GM19452 (cell line): Measurements from ENCODE around the gene STIL.
"Not testable (repeated sequence)": the region's sequence is repeated elsewhere in the genome, so short reads cannot be mapped to it uniquely, and the experiment has no call there.

Source experiments
- ATAC-seq: cut with Tn5 transposase; IDR thresholded peaks from one replicate; pipeline ENCODE4 v1.9.1; 2021; ENCODE audit not compliant: unreplicated experiment

Gene STIL

DNA sequence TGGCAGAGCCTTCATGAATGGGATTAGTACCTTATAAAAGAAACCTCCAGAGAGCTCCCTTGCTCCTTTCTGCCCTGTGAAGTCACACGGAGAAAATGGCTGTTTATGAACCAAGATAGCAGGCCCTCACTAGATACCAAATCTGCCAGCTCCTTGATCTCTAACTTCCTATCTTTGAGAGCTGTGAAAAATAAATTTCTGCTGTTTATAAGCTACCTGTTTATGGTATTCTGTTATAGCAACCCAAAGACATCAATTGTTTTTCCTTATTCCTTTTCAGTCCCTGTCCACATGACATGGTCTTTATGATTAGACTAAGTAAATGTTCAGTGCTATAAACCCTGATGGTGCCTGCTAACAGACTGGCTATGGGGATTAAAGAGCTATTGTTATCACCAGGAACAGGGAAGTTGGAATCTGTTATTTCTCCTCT is 9.7 kb upstream of the STIL start:
- ATAC-seq = no peak

- not testable (repeated sequence) for ATAC-seq
Observed at GRCh38 chr1:47319968-47320367, 6.0 kb upstream of the STIL start.

- no peak for ATAC-seq
Observed at GRCh38 chr1:47317841-47318240, 3.9 kb upstream of the STIL start.

GRCh38 chr1:47309427-47309826 is 4.5 kb downstream of the STIL start:
- ATAC-seq = no peak

DNA sequence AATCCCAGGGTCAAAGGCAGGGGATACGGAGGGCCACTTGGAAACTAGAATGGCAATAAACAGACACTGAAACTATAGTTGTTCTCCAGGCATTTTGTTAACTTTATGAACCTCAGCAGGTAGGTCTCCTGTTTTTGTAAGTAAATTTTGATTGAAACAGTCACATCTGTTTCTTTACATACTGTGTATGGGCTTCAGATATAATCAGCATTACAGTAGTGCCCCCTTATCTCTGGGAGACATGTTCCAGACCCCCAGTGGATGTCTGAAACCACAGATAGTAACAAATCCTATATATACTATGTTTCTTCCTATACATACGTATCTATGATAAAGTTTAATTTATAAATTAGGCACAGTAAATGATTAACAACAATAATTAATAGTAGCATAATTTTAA is 11.5 kb downstream of the STIL start:
- ATAC-seq = no peak

DNA sequence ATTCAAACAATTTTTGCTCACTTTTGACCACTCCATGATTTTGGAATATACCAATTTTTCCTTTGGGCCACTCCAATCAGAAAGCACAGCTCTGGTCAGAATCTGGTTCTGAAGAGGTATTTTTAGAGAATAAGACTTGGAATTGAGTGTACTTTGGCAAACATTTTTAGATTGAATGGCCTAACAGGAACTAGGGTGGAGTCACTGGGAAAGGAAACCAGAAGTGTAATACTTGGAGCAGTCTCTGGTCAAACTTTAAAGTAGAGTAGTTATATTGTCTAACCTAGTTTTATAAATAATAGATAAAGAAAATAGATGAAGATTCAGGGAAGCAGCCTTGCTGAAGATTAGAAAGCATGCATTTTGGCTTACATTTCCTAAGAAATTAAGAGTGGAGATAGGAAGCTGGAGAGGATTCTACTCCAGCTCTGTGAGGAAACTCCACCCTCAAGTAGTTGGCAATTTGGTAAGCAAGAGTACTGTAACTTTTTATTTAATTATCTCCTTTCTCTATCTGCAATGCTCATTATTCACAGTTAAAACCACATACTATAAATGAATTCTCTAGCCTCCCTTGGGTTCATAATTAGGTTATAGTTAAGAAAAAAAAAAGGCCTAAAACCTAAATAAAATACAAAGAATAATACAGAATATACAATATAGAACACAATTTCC is 15.8 kb downstream of the STIL start:
- no peak for ATAC-seq

DNA sequence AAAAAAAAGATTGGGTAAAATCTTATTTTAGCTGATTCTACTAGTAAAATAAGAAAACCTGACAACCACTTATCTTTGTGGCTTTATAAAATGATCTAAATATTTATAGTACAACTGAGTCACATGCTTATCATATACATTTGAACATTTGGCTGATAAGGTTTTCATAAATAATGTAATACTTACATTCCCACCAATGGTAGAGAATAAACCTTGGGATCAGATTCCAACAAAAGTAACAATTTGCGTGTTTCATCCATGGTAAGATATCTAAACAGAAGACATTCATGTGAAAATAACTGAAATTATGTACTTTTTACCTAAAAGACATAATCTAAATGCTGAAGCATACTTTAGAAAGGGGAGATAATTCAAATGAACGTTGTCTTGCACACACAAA is 18.4 kb downstream of the STIL start:
- no peak for ATAC-seq

GRCh38 chr1:47294863-47295262 is 19.1 kb downstream of the STIL start:
- ATAC-seq = not testable (repeated sequence)

GRCh38 chr1:47288116-47288515 is 25.8 kb downstream of the STIL start:
- ATAC-seq = not testable (repeated sequence)

- ATAC-seq = no peak
Observed at GRCh38 chr1:47280142-47280541, 33.8 kb downstream of the STIL start.

DNA sequence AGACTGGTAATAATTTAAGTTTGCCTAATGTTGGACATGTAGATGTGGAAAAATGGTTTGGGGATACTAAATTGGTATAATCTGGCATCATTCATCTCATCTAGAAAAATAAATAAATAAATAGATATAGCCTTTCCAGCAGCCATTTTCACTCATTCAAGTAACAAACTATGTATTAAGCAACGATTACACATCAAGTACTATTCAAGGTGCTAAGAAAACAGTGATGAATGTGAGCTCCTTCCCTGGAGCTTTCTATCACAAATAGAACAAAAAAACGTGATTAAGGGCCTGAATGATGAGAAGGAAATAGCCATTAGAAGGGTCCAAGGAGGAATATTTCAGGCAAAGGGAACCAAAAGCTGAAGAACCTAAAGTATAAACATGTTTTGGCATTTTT is 37.1 kb downstream of the STIL start:
- ATAC-seq = no peak

- ATAC-seq = not testable (repeated sequence)
Observed at GRCh38 chr1:47275811-47276210, 38.1 kb downstream of the STIL start.

GRCh38 chr1:47265529-47265928 is 48.4 kb downstream of the STIL start:
- not testable (repeated sequence) for ATAC-seq

DNA sequence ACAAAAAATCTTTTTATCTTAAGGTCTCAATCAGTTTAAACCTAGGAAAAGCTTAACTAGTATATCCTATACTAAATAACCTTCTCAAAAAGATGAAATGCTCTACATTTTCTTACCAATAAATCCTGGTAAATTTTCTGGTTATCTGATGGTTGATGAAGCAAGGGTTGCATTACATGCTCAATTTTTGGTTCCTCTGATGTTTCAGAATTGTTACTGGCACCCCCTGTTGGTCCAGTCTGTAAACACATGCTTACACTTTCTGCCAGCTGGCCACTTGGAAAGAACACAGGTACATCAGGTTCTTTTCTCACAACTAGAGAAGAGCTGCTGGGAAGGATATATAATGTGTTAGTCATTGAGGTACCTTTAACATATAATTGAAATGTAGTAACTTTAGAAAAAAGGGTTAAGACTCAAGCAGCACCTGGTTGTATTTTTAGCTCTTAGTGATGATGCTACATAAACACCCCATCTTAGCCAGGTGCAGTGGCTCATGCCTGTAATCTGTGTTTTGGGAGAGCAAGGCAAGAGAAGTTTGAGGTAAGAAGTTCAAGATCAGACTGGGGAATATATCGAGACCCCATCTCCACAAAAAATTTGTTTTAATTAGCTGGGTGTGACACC is 51.0 kb downstream of the STIL start:
- no peak for ATAC-seq

DNA sequence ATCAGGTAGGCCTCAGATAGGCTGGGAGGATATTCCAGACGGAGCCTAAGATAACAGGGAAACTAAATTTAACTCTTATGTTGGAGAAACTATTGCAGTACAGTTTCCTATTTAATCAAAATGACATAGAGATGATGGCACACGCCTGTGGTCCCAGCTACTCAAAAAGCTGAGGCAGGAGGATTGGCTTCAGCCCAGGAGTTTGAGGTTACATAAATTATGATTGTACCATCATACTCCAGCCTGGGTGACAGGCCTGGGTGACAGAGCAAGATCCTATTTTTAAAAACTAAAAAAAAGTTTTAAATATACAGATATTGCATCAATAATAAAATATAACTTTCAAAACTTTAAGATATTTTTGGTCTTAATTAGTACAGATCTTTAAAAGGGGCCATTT is 56.7 kb downstream of the STIL start:
- no peak for ATAC-seq

- no peak for ATAC-seq
Observed at GRCh38 chr1:47252795-47253194, 61.2 kb downstream of the STIL start.

DNA sequence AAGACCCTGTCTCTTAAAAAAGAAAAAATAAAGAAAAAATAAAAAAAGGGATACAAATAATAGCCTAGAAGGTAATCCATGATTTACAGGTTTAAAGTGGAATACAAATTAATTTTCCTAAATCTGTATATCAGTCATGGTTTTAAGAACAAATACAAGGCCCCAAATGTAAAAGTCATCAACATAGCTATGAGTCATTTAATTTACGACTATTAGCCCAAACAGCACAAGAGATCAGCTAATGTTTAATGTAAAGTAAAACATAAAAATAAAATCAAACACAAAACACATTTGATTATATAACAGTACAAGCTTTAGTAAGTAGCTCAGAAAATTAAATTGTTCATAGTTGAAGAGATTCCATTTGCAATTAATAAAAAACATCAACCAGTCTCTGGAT is 61.6 kb downstream of the STIL start:
- no peak for ATAC-seq

DNA sequence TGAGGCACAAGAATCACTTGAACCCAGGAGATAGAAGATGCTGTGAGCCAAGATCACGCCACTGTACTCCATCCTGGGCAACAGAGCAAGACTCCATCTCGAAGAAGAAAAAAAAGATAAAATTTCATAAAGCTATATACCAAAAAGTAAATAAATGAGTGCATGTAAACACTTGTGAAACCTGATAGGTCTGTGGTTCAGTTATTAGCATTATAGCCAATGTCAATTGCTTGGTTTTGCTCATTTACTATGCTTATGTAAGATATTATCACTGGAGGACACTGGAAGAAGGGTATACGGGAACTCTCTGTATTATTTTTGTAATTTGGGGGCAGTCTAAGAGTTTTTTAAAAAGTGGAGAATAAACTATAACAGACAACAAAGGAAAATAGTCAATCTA is 64.2 kb downstream of the STIL start:
- no peak for ATAC-seq

- ATAC-seq = no peak
Observed at GRCh38 chr1:47244339-47244862, 69.5 kb downstream of the STIL start.

DNA sequence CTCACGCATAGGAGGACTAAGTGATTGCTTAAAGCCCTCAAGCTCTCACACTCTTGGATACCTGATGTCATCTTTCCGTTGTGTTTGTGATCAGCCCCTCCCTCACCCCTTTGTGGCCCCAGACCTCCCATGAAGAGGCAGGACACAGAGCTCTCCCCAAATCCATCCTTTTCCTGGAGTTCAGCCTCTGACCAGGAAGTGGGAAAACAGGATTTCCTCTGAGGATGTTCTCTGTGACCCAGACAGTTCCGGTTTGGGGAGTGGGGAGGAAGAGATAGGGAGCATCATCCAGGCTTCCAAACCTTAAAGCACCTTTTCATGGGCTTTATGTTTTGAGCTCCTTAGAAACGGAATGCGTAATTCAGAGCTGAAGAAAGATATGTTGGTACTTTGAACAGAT is 70.0 kb downstream of the STIL start:
- ATAC-seq = no peak

GRCh38 chr1:47241114-47242113 is 72.5 kb downstream of the STIL start:
- no peak for ATAC-seq
